ENCODE data around the gene FAM228B. TPM values are rescaled to one million over a fixed set of nuclear protein-coding genes. Genes with fewer than 3 reads are reported as not detected.

FAM228B gene
- total RNA-seq, 1 donor from 2014 or later, result 25.4 TPM

- no peaks in the 10 kb centered on the region for H3K9me3 Mint-ChIP-seq (ENCODE audit: low read depth)
- H3K36me3 Mint-ChIP-seq (ENCODE audit: insufficient read depth), result peaks cover 21% of the 10 kb centered on the region
- H3K4me3 Mint-ChIP-seq (ENCODE audit: low read depth), result peak overlapping the region; percentile 98
- H3K27ac Mint-ChIP-seq, result peak overlapping the region; percentile 92
- peaks cover 20% of the 10 kb centered on the region for H3K4me1 Mint-ChIP-seq (ENCODE audit: low read depth)
- H3K27me3 Mint-ChIP-seq, result no peaks in the 10 kb centered on the region
- TF ChIP-seq CTCF (IDR thresholded peaks at IDR 0.05; ENCODE audit: unreplicated experiment), result no peak
- DNase-seq (ENCODE audit: low spot score, unreplicated experiment), result no peak
Observed at GRCh38 chr2:24076849-24077534, 46.3 kb upstream of the FAM228B start.

DNA sequence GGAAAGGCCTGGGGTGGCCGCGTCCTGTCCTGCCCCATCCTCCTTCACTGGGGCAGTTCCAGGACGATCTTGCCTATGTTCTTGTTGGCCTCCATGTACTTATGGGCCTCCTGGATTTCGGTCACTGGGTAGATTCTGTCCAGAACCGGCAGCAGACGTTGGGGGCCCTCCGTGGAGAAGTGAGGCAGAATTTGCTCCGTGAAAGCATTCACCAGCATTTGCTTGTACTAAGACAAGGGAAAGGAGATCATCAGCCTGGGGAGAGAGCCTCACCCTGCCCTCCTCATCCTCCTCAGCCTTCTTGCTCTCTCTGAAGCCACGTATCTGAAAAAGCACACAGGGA, 45.8 kb upstream of the FAM228B start:
- H3K27me3 Mint-ChIP-seq, result no peaks in the 10 kb centered on the region
- no peak for DNase-seq (ENCODE audit: low spot score, unreplicated experiment)
- peak overlapping the region; percentile 98 for H3K4me3 Mint-ChIP-seq (ENCODE audit: low read depth)
- peaks cover 26% of the 10 kb centered on the region for H3K36me3 Mint-ChIP-seq (ENCODE audit: insufficient read depth)
- TF ChIP-seq CTCF (IDR thresholded peaks at IDR 0.05; ENCODE audit: unreplicated experiment), result no peak
- H3K9me3 Mint-ChIP-seq (ENCODE audit: low read depth), result no peaks in the 10 kb centered on the region
- H3K27ac Mint-ChIP-seq, result peak overlapping the region; percentile 92
- peaks cover 23% of the 10 kb centered on the region for H3K4me1 Mint-ChIP-seq (ENCODE audit: low read depth)

DNA sequence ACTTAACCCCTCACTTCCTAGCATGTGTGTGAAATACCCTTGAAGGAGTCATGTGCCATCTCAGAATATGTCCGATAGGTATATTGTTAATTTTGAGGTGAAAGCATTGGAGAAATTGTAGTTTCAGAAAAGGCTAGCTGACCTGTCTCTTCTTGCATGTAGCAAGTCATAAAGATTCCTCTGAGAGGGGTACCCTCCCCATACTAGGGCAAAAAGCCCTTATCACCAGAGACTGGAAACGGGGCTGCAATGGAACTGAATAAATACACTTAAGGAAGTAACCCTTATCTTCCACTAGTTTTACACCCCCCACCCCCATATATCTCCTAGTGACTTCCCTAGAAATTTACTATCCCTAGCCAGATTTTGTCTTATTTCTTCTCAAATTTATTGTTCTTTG, 45.4 kb upstream of the FAM228B start:
- Mint-ChIP-seq H3K4me1 (ENCODE audit: low read depth) (peaks cover 25% of the 10 kb centered on the region), H3K9me3 (ENCODE audit: low read depth) (no peaks in the 10 kb centered on the region), H3K27me3 (no peaks in the 10 kb centered on the region), H3K27ac (peak overlapping the region; percentile 92), H3K4me3 (ENCODE audit: low read depth) (peak overlapping the region; percentile 98), H3K36me3 (ENCODE audit: insufficient read depth) (peaks cover 23% of the 10 kb centered on the region)
- TF ChIP-seq CTCF (IDR thresholded peaks at IDR 0.05; ENCODE audit: unreplicated experiment), result no peak
- DNase-seq (ENCODE audit: low spot score, unreplicated experiment), result no peak

DNA sequence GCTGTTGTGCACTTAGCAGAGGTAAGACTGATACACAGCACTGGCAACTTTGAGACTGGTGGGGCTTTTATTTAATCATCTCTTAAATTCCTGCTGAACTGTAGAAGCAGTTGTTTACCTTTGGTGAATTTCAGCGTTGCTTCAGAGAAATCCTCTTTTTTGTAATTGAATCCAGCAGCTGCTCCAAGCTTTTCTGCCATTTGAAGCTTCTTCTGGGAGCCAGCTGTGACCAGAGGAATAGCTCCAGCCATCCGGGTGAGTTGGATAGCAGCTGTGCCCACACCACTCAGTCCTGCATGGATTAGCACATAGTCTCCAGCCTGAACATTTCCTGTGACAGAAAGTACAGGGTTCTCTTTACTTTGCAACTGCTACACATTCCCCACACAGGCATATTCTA, 42.6 kb upstream of the FAM228B start:
- H3K9me3 Mint-ChIP-seq (ENCODE audit: low read depth), result no peaks in the 10 kb centered on the region
- no peaks in the 10 kb centered on the region for H3K27me3 Mint-ChIP-seq
- H3K4me1 Mint-ChIP-seq (ENCODE audit: low read depth), result peaks cover 27% of the 10 kb centered on the region
- H3K36me3 Mint-ChIP-seq (ENCODE audit: insufficient read depth), result peaks cover 20% of the 10 kb centered on the region
- no peak overlapping the region for H3K4me3 Mint-ChIP-seq (ENCODE audit: low read depth)
- H3K27ac Mint-ChIP-seq, result no peak overlapping the region
- no peak for TF ChIP-seq CTCF (IDR thresholded peaks at IDR 0.05; ENCODE audit: unreplicated experiment)
- DNase-seq (ENCODE audit: low spot score, unreplicated experiment), result no peak

DNA sequence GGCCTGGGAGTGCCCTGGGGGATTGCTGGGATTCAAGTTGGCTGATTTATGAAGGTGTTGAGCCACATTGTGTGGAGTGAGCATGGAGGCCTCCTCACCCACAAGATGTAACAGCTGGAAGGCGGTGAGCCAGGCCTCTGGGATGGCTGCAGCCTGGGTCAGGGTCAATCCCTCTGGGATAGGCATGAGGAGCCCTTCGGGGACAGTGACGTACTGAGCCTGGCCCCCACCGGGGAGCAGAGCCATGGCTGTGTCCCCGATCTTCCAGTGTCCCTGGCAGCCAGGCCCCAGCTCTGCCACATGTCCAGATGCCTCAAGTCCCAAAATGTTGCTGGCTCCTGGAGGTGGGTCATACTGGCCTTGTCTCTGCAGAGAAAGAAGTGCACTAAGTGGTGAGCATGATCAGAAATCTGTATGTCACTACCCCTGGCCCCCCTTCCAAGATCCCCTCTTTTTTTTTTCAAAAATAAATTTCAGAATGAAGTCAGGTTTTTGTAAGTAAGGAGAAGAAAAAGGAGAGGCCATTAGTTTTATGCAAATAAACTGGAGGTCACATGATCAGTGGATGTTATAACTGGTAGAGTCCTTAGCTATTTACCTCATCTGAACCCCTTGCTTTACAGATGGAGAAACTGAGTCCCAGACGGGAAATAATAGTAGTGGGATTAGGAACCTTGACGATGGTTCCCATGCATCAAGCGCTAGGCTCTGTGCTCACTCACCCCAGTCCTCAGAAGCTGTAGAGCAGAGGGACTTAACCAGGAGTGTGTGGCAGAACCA, 40.3 kb upstream of the FAM228B start:
- peaks cover 20% of the 10 kb centered on the region for H3K36me3 Mint-ChIP-seq (ENCODE audit: insufficient read depth)
- H3K9me3 Mint-ChIP-seq (ENCODE audit: low read depth), result no peaks in the 10 kb centered on the region
- peak overlapping the region; percentile 99 for H3K27ac Mint-ChIP-seq
- H3K4me3 Mint-ChIP-seq (ENCODE audit: low read depth), result peak overlapping the region; percentile 85
- H3K27me3 Mint-ChIP-seq, result no peaks in the 10 kb centered on the region
- DNase-seq (ENCODE audit: low spot score, unreplicated experiment), result no peak
- no peak for TF ChIP-seq CTCF (IDR thresholded peaks at IDR 0.05; ENCODE audit: unreplicated experiment)
- peaks cover 18% of the 10 kb centered on the region for H3K4me1 Mint-ChIP-seq (ENCODE audit: low read depth)

Measured in progenitor cell of endocrine pancreas (in vitro differentiated cells).